ENCODE data around the gene UBL4A. TPM values are rescaled to one million over a fixed set of nuclear protein-coding genes. Genes with fewer than 3 reads are reported as not detected.

Gene UBL4A
- total and polyA plus RNA-seq, 2 of the 13 experiments (the other 11 are each of a cell fraction or from before 2014, with no cell fraction given), result 16.8 to 25.5 TPM

- TF ChIP-seq MNT (IDR thresholded peaks at IDR 0.05), result no peak
- TF ChIP-seq U2AF2 (IDR thresholded peaks at IDR 0.05; ENCODE audit: low read depth, low read length), result no peak
- no peak for TF ChIP-seq MXD1 (CRISPR knock-in tag; IDR thresholded peaks at IDR 0.05)
- no peak for TF ChIP-seq HNRNPH1 (optimal IDR thresholded peaks at IDR 0.05; ENCODE audit: low read depth, low read length)
- peak; percentile 20; the same call in 1 of the 2 replicates for TF ChIP-seq TFE3 (CRISPR knock-in tag; IDR thresholded peaks at IDR 0.05)
- peak; percentile 66 for TF ChIP-seq GABPB1 (CRISPR knock-in tag; IDR thresholded peaks at IDR 0.05)
- peak; percentile 67; the same call in 1 of the 2 replicates for TF ChIP-seq SMC3 (IDR thresholded peaks at IDR 0.05; ENCODE audit: low read length)
- TF ChIP-seq ZSCAN5A (CRISPR knock-in tag; IDR thresholded peaks at IDR 0.05; ENCODE audit: borderline replicate concordance), result no peak
- TF ChIP-seq MIER3 (CRISPR knock-in tag; IDR thresholded peaks at IDR 0.05; ENCODE audit: borderline replicate concordance), result peak; percentile 30; the same call in 1 of the 2 replicates
- TF ChIP-seq MBD4 (IDR thresholded peaks at IDR 0.05; ENCODE audit: borderline replicate concordance, low read length), result no peak
- TF ChIP-seq UBTF (CRISPR knock-in tag; IDR thresholded peaks at IDR 0.05), result peak; percentile 49
- TF ChIP-seq ZNF572 (CRISPR knock-in tag; IDR thresholded peaks at IDR 0.05), result no peak
- TF ChIP-seq SOX6 (IDR thresholded peaks at IDR 0.05), result no peak
- peak; percentile 38; the same call in 1 of the 2 replicates for TF ChIP-seq SOX6 (CRISPR knock-in tag; IDR thresholded peaks at IDR 0.05)
- 0 out of 2 replicates have a peak, but pooled peaks have one; percentile 35 for TF ChIP-seq RBFOX2 (IDR thresholded peaks at IDR 0.05; ENCODE audit: low read depth, low read length)
- TF ChIP-seq PRDM15 (CRISPR knock-in tag; IDR thresholded peaks at IDR 0.05), result no peak
- TF ChIP-seq FIP1L1 (IDR thresholded peaks at IDR 0.05; ENCODE audit: borderline replicate concordance, insufficient read depth, low read depth, low read length), result no peak
- peak; percentile 61; the same call in 1 of the 2 replicates for TF ChIP-seq HDAC2 (CRISPR knock-in tag; IDR thresholded peaks at IDR 0.05)
Observed at GRCh38 chrX:154534526-154535322, 48.3 kb upstream of the UBL4A start (continued).
